HG02943 (cell line): Measurements from ENCODE around the gene SYT4.

Source experiments
- ATAC-seq: cut with Tn5 transposase; IDR thresholded peaks from one replicate; pipeline ENCODE4 v1.9.1; 2021; ENCODE audit warnings: mild to moderate bottlenecking, low read depth, moderate library complexity; ENCODE audit not compliant: unreplicated experiment

Gene SYT4

GRCh38 chr18:43222501-43222900 is 54.8 kb downstream of the SYT4 start:
- ATAC-seq = no peak

- no peak for ATAC-seq
Observed at GRCh38 chr18:43220691-43221090, 56.6 kb downstream of the SYT4 start.
